Measurements from ENCODE around the gene RBFOX1.

The RBFOX1 gene

DNA sequence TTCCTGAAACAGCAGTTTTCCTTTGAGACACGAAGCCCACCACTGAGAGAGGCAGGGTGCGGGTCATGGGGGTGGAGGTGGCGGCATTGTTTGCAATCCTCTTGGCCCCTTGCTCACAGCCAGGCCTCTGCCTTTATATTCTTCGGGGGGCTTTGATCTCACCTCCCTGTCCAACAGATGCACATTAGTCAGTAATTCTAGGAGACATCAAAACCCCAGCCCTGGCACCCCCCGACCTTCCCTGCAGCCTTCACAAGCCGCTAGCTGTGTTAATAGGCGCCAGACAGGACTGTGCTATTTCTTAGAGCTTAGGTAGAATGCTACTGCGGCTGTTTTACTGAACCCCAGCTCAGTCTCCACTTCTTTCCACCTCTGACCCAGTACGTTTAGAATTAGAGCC lies 212.6 kb downstream of the RBFOX1 start:
- no peak for DNase-seq

DNA sequence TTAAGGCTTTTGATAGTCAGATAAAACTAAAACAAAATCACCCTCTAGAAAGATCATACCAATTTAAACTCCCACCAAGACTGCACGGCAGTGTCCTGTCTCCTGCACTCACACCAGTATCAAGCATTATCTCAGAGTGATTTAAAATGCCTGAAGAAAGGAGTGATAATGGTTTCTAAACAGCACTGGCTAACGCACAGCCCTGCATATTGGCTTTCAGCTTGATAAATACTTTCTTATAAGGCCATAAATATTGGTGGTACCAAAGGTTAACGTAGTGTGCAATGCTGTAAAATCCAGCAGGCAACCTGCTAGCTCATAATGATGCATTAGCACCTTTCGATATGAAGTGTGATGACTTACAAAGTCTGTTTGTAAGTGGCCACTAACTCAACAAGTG lies 214.3 kb downstream of the RBFOX1 start:
- DNase-seq = no peak

DNA sequence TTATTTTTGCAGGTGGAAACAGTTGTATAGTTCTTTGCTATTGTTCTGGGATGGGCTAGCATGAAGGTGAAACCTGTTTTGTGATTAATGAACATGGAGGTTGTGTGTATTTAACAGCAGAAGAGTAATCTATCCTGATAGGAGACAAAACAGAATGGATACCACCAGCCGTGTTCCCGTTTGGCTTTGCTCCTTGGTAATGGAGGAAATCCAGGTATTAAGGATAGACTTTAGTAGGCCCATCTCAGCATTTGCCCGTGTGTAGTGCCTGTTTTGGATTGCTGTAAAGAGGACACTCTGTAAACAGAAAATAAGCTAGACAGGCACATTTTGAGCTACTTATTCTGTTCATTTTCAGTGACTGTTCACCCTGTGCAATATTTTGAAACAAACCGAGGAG lies 215.1 kb downstream of the RBFOX1 start:
- DNase-seq = no peak

DNA sequence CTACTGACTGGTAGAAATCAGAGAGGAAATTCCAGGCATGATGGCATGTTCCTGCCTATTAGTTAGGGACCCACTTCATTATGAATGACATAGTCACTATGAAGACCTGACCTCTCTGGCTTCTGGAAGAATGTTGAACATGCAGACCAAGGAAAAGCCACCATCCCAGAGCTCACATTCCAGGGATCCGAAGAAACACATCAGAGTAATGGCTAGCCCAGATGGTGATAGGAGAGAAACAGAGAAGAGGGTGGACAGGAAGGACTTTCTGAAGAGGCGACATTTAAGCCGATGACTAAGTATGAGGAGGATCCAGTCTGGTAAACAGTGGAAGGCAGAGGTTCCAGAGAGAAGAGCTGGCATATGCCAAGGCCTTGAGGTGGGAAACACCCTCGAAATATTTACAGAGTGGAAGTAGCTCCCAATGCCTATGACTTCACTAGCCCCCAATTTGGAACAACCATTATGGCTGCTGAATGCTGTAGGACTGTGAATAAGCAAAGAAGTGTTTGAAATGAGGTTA lies 216.2 kb downstream of the RBFOX1 start:
- no peak for DNase-seq

DNA sequence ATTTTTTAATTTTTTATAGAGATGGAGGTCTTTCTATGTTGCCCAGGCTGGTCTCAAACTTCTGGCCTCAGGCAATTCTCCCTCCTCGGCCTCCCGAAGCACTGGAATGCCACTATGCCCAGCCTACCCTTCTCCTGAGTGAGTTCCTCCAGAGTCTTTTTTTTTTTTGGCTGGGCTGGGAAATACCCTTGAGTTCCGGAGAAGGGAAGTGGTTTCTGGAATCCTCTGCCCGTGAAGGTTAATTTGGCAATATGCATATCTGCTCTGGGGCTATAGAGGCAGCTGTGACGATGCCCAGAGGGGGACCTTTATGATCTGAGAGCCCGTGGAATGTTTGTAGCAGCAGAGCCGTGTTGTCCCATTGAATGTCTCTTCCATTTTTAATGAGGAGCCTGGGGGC lies 217.5 kb downstream of the RBFOX1 start:
- DNase-seq = no peak

DNA sequence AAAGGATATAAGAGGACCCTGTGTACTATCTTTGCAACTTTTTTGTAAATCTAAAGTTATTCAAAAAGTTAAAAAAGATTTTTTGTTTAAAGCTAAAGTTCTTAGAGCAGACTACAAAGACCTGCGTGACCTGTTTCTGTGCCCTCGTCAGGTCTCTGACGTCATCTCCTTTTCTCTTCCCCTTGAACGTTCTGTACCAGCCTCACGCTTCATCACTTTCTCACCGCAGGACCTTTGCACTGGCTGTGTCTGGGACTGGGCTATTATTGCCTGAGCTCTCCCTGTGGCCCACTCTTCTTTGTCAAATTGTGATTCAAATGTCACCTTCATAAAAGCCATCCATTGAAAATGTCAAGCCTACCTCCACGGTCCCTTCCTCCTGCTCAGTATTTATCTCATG lies 222.8 kb downstream of the RBFOX1 start:
- DNase-seq = no peak

DNA sequence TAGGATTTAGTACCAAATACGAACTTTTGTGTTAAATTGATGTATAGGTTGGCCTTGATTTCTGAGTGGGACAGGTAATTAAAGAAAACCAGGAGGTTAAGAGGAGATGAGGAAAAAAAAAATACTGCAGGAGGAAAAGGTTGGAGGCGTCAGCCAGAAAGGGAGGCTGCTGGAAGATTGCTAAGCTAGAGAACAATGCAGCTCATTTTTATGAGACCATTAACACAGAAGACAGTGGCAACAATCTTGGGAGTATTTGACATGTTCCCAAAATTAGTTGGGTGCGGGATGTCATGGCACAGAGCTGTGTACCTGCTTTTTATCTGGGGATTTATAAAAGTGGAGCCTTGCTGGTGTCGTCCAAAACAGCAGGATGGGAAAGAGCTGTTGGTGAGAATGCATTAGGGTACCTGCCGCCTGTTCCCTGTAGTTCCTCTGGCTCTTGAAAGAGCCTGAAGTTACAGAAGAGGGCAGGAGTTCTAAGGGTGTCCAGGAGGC lies 229.3 kb downstream of the RBFOX1 start:
- no peak for DNase-seq

DNA sequence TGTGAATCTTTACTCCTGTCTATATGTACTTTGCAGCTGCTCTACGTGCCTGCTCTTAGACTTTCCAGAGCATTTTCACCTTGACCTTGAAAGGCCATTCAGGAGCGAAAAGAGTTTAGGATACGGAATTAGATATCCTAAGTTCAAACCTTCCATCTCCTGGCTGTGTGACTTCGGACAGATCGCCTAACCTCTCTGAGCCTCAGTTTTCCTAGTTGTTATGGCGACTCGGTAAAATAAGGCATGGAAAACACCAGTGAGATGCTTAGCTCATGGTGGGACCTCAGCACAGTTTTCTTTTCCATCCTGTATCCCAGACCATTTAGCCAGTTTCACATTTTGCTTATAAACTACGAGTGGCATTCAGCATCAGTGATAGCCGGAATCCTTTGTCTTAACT lies 233.7 kb downstream of the RBFOX1 start:
- DNase-seq = no peak

DNA sequence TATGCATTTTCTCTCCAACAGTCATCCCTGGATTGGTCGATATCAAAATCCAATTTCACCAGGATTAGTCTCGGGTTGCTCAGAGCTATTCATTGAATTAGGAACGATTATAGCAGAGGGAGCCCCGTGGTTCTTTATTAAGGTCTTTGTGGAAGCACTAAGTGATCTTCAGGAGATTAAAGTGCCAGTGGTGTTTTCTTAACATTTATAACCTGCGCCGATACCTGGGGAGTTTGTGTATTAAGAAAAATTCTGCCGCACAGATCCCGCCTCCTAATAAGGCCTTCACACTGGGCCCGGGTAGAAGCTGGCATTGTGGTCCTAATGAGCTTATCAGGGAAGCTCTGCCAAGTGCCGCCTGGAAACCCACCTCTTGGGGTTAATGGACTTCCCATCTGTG lies 238.7 kb downstream of the RBFOX1 start:
- no peak for DNase-seq

DNA sequence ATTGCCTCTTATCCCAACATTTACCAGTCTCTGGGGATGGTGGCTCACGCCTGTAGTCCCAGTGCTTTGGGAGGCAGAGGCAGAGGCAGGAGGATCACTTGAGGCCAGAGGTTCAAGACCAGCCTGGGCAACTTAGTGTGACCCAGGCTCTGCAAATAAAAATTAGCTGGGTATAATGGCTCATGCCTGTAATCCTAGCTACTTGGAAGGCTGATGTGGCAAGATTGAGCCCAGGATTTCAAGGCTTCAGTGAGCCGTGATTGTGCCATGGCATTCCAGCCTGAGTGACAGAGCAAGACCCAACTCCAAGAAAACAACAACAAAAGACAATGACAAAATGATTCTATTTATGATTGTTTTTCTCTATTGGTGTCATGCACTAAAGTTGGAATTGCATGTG lies 244.9 kb downstream of the RBFOX1 start:
- DNase-seq = no peak

DNA sequence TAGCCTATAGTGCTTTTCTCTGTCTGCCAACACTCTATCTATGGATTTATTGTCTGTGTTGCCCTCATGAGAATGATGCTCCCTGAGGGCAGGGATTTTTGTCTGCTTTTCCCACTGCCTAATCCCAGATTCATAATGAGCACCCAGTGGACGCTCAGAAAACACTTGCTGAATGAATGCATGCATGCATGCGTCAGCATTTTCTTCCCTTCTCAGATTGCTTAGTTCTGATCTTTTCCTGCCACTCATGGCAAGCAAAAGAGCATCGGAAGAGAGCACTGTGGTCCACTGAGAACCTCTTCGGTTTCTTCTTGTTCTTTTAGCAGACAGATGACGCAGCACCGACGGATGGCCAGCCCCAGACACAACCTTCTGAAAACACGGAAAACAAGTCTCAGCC lies 246.8 kb downstream of the RBFOX1 start:
- no peak for DNase-seq

DNA sequence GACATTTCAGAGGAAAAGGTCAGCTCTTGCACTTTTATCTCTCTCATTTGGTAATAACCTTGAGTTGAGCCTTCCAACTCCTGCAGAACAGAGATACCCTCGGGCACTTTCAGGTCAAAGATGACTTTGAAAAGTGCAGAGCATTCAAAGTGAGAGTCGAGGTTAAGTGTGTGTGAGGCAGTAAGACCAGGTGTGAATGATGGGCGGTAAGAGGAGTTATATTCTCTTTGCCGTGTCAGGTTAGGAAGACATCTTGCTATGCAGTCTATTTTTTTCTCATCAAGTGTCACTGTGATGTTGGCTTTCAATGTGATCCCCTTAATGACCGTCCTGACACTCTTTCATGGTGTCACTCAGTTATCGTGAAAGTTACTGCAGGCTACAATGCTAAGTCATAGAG lies 248.5 kb downstream of the RBFOX1 start:
- DNase-seq = no peak

DNA sequence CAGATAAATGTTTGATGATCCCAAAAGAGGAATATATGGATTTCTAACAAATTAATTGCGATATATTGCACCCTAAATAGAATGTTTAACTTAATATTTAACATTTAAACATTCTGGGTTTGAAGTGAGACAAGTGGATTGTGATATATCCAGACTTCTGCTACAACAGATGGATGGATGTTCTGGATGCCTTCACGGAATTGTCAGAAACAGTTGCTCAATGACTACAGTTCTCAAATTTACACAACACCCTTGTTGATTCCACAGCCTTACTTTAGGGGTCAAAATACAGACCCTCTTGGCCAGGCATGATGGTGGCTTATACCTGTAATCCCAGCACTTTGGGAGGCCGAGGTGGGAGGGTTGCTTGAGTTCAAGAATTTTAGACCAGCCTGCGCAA lies 250.8 kb downstream of the RBFOX1 start:
- no peak for DNase-seq

DNA sequence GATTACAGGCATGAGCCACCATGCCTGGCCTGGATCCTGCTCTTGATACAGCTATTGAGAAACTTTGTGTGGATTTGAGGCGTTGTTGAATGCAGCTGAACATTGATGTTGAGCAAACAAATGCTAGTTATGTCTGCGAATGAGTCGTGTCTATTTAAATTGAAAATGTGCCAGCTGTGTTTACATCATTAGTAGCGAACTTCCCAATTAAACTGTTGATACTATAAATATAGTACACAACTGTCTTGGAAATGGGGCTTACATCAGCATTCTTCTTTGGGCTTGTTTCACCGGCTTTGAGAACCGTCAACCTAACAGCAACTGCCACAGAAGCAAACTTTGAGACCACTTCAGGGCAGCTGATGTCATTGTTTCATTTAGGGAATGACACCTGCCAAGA lies 251.9 kb downstream of the RBFOX1 start:
- DNase-seq = no peak

DNA sequence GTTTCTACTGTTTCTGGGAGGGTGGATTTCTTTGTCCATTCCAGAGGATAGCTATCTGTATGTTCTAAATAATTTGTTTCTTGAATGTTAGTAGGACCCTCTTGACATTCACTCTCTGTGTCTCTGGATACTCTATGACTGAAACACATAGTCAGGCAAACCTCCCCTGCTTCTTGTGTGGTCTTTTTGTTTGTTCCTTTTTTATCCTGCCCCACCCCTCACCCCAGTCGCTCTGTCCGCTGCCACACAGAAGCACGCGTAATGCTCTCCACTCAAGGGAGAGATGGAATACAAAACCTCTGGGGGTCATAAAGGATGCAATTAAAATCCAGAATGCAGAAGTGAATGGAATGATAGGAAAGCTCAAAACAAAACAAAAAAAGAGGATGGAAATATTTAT lies 253.1 kb downstream of the RBFOX1 start:
- no peak for DNase-seq

DNA sequence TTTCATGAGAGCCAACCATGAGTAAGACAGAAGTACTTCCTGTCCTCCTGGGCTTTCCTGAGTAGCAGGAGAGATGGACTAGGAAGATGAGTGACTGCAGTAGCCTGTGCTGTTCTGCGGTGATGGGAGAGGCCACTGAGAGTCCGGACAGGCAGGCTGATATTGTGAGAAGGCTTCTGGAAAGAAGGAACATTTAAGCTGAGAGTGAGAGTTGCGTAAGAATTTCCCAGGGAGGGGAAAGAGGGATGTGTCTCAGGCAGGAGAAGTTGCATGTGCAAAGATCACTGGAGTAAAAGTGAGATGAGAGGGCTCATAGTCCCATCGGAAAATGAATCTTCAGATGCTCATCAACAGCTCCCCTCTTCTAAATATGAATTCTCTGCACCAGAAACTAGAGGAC lies 258.3 kb downstream of the RBFOX1 start:
- DNase-seq = no peak

DNA sequence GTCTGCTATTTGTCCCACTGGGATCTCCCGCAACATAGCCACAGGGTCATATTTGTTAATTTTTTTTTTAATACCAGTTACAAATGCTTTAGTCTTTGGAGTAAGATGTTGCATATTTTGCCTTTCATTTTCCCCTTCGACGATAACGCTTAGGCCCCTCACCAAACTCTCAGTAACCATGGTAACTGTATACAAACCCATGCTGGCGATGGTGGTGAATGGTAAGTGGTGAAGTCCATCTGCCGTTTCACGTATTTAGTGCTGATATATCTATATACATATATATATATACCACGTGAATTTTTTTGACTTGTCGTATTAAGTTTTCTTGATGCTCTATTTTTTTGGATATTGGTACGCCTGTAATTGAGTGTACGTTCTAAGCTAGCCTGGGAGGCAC lies 263.7 kb downstream of the RBFOX1 start:
- no peak for DNase-seq

DNA sequence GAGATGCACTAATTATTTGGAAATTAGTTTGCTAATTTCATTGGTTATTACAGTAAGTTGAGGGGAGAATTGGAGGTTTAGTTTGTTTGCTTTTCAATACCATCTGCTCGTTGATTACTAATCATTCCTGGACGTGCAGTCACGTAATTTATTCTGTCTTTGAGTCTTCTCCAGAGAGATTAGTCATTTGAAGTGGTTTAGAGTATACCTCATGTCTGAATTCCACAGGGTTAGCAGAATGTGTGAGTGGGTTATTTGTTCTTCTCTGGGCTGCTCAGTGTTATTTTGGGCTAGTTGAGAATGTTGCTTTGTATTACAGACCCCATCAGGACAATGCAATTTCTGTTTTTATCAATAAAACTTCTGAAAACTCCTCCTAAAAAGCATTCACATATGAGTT lies 265.0 kb downstream of the RBFOX1 start:
- no peak for DNase-seq

DNA sequence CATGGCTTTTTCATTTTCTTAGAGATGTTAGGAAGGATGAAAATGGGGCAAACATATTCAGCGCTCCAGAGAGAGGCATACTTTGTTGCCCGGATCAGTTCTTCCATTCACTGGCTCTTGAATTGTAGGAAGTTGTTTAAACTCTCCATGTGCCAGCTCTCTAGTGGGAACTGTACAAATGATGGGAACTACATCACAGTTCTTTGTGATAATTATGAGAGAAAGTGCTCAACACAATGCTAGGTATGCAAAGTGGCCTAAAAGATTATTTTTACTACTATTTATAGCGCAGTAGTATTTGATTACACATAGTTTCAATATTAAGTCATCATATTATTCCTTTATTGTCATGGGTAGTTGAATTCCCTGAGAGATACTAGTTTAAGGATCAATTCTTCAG lies 268.5 kb downstream of the RBFOX1 start:
- DNase-seq = no peak

DNA sequence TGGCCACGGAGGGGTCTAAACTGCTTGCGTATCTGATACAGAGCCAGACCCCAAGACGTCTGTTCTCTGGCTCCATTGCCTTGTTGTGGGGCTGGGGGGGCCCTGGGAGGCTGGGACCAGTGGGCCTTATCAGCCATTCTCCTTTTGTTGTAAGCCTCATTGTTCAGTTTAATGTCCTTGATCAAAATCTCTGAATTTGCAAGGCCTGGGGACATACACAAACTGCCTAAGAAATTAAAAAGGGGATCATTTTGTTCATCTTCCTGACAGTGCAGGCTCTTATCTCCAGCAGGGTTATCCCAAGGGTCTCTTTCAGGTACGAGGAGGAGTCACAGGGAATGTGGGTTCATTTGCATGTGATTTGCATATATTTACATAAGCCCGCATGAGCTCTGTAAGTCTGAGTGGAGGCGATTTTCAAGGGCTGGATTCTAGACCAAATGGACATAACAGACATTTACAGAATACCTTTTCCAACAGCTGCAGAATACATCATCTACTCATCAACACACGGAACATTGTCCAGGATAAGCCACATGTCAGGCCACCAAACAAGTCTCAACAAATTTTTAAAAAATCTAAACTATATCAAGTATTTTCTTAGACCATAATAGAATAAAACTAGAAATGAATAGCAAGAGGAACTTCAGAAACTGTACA lies 269.8 kb downstream of the RBFOX1 start:
- no peak for DNase-seq

DNA sequence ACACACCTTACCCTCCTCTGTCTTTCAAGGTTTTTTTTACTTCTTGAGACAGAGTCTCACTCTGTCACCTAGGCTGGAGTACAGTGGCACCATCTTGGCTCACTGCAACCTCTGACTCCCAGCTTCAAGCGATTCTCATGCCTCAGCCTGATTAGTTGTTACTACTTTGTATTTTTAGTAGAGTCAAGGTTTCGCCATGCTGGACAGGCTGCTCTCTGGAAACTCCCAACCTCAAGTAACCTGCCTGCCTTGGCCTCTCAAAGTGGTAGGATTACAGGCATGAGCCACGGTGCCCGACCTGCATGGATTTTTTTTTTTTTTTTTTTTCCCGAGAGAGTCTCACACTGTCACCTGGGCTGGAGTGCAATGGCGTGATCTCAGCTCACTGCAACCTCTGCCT lies 273.2 kb downstream of the RBFOX1 start:
- no peak for DNase-seq

DNA sequence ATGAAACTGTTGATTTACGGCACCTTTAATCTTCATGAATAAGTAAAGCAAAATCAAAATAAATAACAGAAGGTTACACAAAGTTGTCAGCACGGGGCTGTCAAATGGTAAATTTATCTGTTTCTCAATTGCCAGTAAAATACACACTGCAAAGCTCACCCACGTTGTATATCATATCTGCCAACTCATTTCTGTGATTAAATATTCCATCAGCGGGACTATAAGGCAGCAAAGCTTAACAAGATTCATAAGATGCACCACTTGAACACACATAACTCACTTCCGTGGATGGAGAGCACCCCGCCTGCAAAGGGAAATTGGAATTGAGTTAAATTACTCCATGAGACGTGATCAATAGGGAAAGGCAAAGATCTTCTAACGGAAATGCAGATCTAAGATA lies 280.0 kb downstream of the RBFOX1 start:
- DNase-seq = no peak

DNA sequence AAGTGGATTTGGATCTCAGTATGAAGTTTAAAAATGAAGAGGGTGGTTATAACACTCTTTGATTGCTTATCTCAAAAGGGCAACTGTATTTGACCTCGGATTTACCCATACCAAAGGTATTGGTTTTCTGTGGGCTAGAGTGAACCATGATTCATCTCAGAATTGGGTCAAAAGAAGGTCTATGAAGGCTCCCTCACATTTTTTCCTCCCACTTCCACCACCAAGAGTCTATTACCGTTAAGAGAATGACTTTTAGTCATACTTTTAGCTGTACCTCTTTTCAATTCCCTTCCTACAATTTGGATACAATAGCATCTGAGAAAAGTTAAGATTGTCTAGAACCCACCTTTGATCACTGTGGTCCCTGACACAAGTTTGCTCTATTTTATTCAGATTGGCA lies 280.9 kb downstream of the RBFOX1 start:
- no peak for DNase-seq

DNA sequence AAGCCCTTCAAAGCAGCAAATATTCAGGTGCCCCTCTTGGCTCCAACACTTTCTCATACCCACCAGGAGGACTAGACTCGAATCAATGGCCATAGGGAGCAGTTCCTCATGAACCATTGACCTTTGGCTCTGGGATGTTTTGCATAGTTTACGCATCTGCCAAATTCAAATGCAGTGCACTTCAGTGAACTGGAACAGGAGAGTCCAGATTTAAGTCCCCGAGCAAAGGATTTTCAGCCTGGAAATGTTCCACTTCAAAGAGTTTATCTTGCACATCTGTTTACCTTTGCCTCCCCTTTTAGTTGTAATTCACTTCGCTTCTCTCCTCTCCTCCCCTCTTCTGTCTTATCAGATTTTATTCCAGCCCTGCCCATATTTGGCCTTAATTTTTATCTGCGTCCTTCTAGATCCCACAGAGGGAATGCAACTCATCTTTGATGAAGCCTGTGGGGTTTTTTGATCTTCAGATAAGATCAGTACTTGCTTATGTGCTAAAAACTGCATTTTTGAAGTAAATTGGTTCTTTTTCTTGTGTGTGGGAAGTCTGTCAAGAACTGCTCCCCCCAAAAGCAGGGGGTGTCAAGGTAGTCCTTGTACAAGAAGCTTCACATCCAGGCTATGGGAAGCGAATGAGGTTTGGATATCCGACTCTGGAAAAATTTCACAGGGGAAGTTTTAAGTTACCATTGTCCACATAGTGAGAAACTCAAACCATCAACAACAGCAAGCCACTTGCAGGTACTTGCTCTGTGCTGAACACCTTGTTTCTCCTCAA lies 281.6 kb downstream of the RBFOX1 start:
- no peak for DNase-seq

DNA sequence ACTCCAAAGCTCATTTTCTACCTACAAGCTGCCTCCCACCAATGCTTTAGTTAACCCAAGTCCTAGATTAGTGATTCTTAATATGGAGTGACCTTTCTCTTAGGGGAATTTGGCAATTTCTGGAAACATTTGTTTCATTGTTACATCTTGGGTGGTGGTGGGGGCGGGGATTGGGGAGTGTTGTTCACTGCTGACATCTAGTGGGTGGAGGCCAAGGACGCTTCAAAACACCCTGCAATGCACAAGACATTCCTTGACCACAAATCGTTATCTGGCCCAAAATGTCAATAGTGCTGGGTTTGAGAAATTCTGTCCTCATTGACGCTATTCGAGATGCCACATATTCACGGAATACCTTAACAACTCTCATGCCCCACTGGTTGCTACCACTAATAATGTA lies 282.9 kb downstream of the RBFOX1 start:
- DNase-seq = no peak
